Esophagus muscularis mucosa (tissue), 4 donors: ENCODE data around the gene NUBP2.

Experiments
- EP300 ChIP-seq: sonication (generic); formaldehyde crosslinking; IDR thresholded peaks from one replicate; pipeline ENCODE4 v1.6.1; 2017; ENCODE audit warnings: antibody characterized with exemption
- POLR2A ChIP-seq: fragments of 450-650 bp; IDR thresholded peaks from one replicate; pipeline ENCODE4 v1.6.1; 2017; ENCODE audit warnings: antibody characterized with exemption, moderate library complexity, mild to moderate bottlenecking, low read depth
- TF ChIP-seq, protein P1 (sequence below), 3 experiments: fragments of 200-600 bp in 2 of 3; fragments of 450-650 bp in 1 of 3; sonication (generic) in 2 of 3; IDR thresholded peaks; one replicate each; pipeline ENCODE4 v1.5.1; 2017 to 2019; ENCODE audit warnings: antibody characterized with exemption in 3 of 3, mild to moderate bottlenecking in 2 of 3, moderate library complexity in 1 of 3

DNA sequence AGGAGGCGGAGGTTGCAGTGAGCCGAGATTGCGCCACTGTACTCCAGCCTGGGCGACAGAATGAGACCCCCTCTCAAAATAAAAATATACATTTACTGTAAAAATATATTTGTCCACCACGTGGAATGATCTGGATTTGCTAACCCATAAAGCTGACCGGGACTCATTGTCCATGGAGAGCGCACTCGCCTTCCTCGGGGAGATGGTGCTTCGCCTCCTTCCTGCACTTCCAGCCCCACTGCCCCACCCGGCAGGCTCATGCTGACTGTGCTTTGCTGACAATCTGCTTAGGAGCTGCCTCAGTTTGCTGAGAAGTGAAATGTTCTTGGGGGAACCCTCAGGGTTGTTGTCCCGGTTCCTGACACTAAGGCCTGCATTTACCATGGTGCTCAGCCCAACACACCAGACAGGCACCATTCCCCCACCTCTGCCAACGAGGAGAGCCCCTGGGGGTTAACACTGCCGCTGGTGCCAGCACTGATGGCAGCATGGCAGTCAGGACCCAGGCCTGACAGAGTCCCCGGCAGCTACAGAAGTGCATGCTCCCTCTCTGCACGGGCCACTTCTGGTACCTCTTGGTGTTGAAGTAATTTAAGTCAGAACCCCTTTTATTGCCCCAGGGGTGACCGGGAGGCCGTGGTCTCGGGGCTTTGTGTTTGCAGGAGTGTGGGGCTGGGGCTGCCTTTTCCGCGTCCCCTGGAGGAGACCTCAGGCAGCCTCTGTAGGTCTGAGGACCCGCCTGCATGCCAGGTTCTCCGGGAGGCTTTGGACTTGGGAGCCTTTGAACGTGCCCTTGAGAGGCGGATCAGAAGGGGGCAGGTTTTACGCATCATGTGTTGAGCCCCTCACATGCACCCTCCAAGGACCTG lies 2.5 kb downstream of the NUBP2 start:
- TF ChIP-seq POLR2A, result no peak
- TF ChIP-seq, protein P1, sequence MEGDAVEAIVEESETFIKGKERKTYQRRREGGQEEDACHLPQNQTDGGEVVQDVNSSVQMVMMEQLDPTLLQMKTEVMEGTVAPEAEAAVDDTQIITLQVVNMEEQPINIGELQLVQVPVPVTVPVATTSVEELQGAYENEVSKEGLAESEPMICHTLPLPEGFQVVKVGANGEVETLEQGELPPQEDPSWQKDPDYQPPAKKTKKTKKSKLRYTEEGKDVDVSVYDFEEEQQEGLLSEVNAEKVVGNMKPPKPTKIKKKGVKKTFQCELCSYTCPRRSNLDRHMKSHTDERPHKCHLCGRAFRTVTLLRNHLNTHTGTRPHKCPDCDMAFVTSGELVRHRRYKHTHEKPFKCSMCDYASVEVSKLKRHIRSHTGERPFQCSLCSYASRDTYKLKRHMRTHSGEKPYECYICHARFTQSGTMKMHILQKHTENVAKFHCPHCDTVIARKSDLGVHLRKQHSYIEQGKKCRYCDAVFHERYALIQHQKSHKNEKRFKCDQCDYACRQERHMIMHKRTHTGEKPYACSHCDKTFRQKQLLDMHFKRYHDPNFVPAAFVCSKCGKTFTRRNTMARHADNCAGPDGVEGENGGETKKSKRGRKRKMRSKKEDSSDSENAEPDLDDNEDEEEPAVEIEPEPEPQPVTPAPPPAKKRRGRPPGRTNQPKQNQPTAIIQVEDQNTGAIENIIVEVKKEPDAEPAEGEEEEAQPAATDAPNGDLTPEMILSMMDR (IDR thresholded peaks at IDR 0.05), result no peak
- TF ChIP-seq EP300, result no peak
